IMR-90 (cell line): ENCODE results near the gene FKBP4. TPM values are rescaled to one million over a fixed set of nuclear protein-coding genes. Genes with fewer than 3 reads are reported as not detected.

Experiments used
- ATAC-seq: fragments of 200-7000 bp; cut with Tn5 transposase; 2 replicates; pipeline ENCODE4 v1.9.1; 2020; ENCODE audit warnings: low read depth, mild to moderate bottlenecking, moderate library complexity
- BruUV-seq: library from RNA; stranded (reverse); fragments of 400-500 nt; replicated peaks from 2 replicates; lab custom pipeline; 2021; lab: Mats Ljungman, UMichigan
- CTCF ChIA-PET: fragments of 300-600 bp; formaldehyde crosslinking; extraction: SDS; loops from one replicate; lab custom pipeline; 2021; ENCODE audit warnings: antibody characterized with exemption; lab: Yijun Ruan, JAX
- POLR2A ChIA-PET: fragments of 300-600 bp; sonication (Branson Sonifier 250); formaldehyde crosslinking; loops from one replicate; lab custom pipeline; 2022; ENCODE audit warnings: antibody characterized with exemption; ENCODE audit not compliant: unreplicated experiment; lab: Charles Lee
- DNase-seq: peaks from one replicate; pipeline ENCODE4 v3.0.0; 2013
- H2AFZ ChIP-seq: replicated peaks from 2 replicates; pipeline ENCODE3; 2013; ENCODE audit warnings: low read length, mild to moderate bottlenecking; ENCODE audit not compliant: poor library complexity
- H2AK5ac ChIP-seq: 2 replicates; pipeline ENCODE4 v1.6.1; 2013; ENCODE audit warnings: low read depth, low read length, inconsistent platforms
- H2AK9ac ChIP-seq: replicated peaks from 2 replicates; pipeline ENCODE3; 2013; ENCODE audit warnings: mild to moderate bottlenecking, low read depth, low read length, moderate library complexity; ENCODE audit not compliant: poor library complexity
- H2BK120ac ChIP-seq: 2 replicates; pipeline ENCODE4 v1.6.1; 2013; ENCODE audit warnings: low read depth, low read length, inconsistent platforms
- H2BK15ac ChIP-seq: 3 replicates; pipeline ENCODE4 v1.6.1; 2013; ENCODE audit warnings: low read depth, low read length, inconsistent platforms
- H2BK20ac ChIP-seq: 2 replicates; pipeline ENCODE4 v1.6.1; 2013; ENCODE audit warnings: low read depth, mild to moderate bottlenecking, inconsistent platforms, low read length, moderate library complexity
- H2BK5ac ChIP-seq: 2 replicates; pipeline ENCODE4 v1.6.1; 2013; ENCODE audit warnings: mild to moderate bottlenecking, low read depth, low read length, inconsistent platforms; ENCODE audit not compliant: poor library complexity, severe bottlenecking
- H3K14ac ChIP-seq: replicated peaks from 2 replicates; pipeline ENCODE4 v1.6.1; 2013; ENCODE audit warnings: low read depth, low read length, inconsistent platforms
- H3K18ac ChIP-seq: 2 replicates; pipeline ENCODE4 v1.6.1; 2013; ENCODE audit warnings: low read depth, low read length, control low read depth
- H3K23ac ChIP-seq: 2 replicates; pipeline ENCODE4 v1.6.1; 2013; ENCODE audit warnings: low read depth, low read length, inconsistent platforms
- H3K27ac ChIP-seq: 2 replicates; pipeline ENCODE4 v1.5.1; 2013; ENCODE audit warnings: mild to moderate bottlenecking, control low read depth, low read length; ENCODE audit not compliant: insufficient read depth
- H3K27me3 ChIP-seq: 2 replicates; pipeline ENCODE4 v1.6.1; 2013; ENCODE audit warnings: low read length; ENCODE audit not compliant: control insufficient read depth, insufficient read depth
- H3K36me3 ChIP-seq: 2 replicates; pipeline ENCODE4 v1.6.1; 2013; ENCODE audit warnings: low read length, mixed read lengths; ENCODE audit not compliant: control insufficient read depth, insufficient read depth
- H3K4ac ChIP-seq: 2 replicates; pipeline ENCODE4 v1.6.1; 2013; ENCODE audit warnings: low read depth, low read length, inconsistent platforms
- H3K4me1 ChIP-seq: 2 replicates; pipeline ENCODE4 v1.6.1; 2013; ENCODE audit warnings: low read length, mixed read lengths; ENCODE audit not compliant: control insufficient read depth, insufficient read depth
- H3K4me2 ChIP-seq: 2 replicates; pipeline ENCODE4 v1.6.1; 2013; ENCODE audit warnings: low read depth, mild to moderate bottlenecking, control low read depth, low read length, moderate library complexity
- H3K4me3 ChIP-seq: 2 replicates; pipeline ENCODE4 v1.5.1; 2013; ENCODE audit warnings: low read depth, mild to moderate bottlenecking, control low read depth, low read length, moderate library complexity; ENCODE audit not compliant: insufficient read depth
- H3K56ac ChIP-seq: 2 replicates; pipeline ENCODE4 v1.6.1; 2013; ENCODE audit warnings: low read length, inconsistent platforms; ENCODE audit not compliant: insufficient read depth; ENCODE audit errors: extremely low read depth
- H3K79me1 ChIP-seq, 2 experiments: 2 replicates each; pipeline ENCODE4 v1.6.1; 2013; ENCODE audit warnings: low read length in 2 of 2, inconsistent platforms in 1 of 2, low read depth in 1 of 2
- H3K9ac ChIP-seq: 2 replicates; pipeline ENCODE4 v1.6.1; 2013; ENCODE audit warnings: low read depth, low read length, control low read depth
- H3K9me1 ChIP-seq: 2 replicates; pipeline ENCODE4 v1.6.1; 2013; ENCODE audit warnings: low read length, inconsistent platforms; ENCODE audit not compliant: insufficient read depth
- H3K9me3 ChIP-seq: 2 replicates; pipeline ENCODE4 v1.6.1; 2013; ENCODE audit warnings: low read length; ENCODE audit not compliant: control insufficient read depth, insufficient read depth
- H4K20me1 ChIP-seq: 2 replicates; pipeline ENCODE4 v1.6.1; 2013; ENCODE audit warnings: low read length, inconsistent platforms; ENCODE audit not compliant: insufficient read depth
- H4K5ac ChIP-seq: 2 replicates; pipeline ENCODE4 v1.6.1; 2013; ENCODE audit warnings: mild to moderate bottlenecking, low read depth, low read length, control low read depth
- H4K8ac ChIP-seq, 2 experiments: 2 replicates each; pipeline ENCODE4 v1.6.1; 2013; ENCODE audit warnings: low read depth in 2 of 2, low read length in 2 of 2, control low read depth in 1 of 2, inconsistent platforms in 1 of 2
- H4K91ac ChIP-seq: 2 replicates; pipeline ENCODE4 v1.6.1; 2013; ENCODE audit warnings: low read depth, low read length, inconsistent platforms; ENCODE audit not compliant: insufficient read depth
- BHLHE40 ChIP-seq: fragments of 150-350 bp; IDR thresholded peaks from 2 replicates; pipeline ENCODE4 v1.6.1; 2016; ENCODE audit warnings: mild to moderate bottlenecking, low read depth, low read length
- CEBPB ChIP-seq: IDR thresholded peaks from 2 replicates; pipeline ENCODE4 v1.6.1; 2012; ENCODE audit warnings: low read depth, low read length, improper control_type of control experiment
- CHD1 ChIP-seq: IDR thresholded peaks from 2 replicates; pipeline ENCODE4 v1.6.1; 2012; ENCODE audit warnings: low read depth, low read length, improper control_type of control experiment
- CTCF ChIP-seq: conservative IDR thresholded peaks from 2 replicates; pipeline ENCODE4 v1.5.1; 2012; ENCODE audit warnings: mild to moderate bottlenecking, low read depth, low read length, improper control_type of control experiment
- FOS ChIP-seq: fragments of 150-350 bp; IDR thresholded peaks from 2 replicates; pipeline ENCODE4 v1.6.1; 2016; ENCODE audit warnings: low read depth, low read length
- MAFK ChIP-seq: IDR thresholded peaks from 2 replicates; pipeline ENCODE4 v1.6.1; 2012; ENCODE audit warnings: low read depth, low read length, improper control_type of control experiment
- MAZ ChIP-seq: IDR thresholded peaks from 2 replicates; pipeline ENCODE4 v1.6.1; 2012; ENCODE audit warnings: low read depth, mild to moderate bottlenecking, low read length, improper control_type of control experiment, moderate library complexity, borderline replicate concordance
- MXI1 ChIP-seq: IDR thresholded peaks from 2 replicates; pipeline ENCODE4 v1.6.1; 2012; ENCODE audit warnings: low read depth, mild to moderate bottlenecking, low read length, moderate library complexity, borderline replicate concordance
- NFE2L2 ChIP-seq: fragments of 150-350 bp; IDR thresholded peaks from 2 replicates; pipeline ENCODE4 v1.6.1; 2016; ENCODE audit warnings: low read depth, mild to moderate bottlenecking, low read length
- POLR2A ChIP-seq: IDR thresholded peaks from 2 replicates; pipeline ENCODE4 v1.6.1; 2012; ENCODE audit warnings: mild to moderate bottlenecking, low read depth, low read length
- RAD21 ChIP-seq: IDR thresholded peaks from 2 replicates; pipeline ENCODE4 v1.6.1; 2012; ENCODE audit warnings: low read length, improper control_type of control experiment
- RCOR1 ChIP-seq: IDR thresholded peaks from 2 replicates; pipeline ENCODE4 v1.6.1; 2012; ENCODE audit warnings: mild to moderate bottlenecking, low read length, improper control_type of control experiment; ENCODE audit not compliant: insufficient replicate concordance
- RFX5 ChIP-seq: IDR thresholded peaks from 2 replicates; pipeline ENCODE4 v1.8.0; 2012; ENCODE audit warnings: low read depth, mild to moderate bottlenecking, low read length, moderate library complexity
- SMC3 ChIP-seq: fragments of 150-350 bp; IDR thresholded peaks from 2 replicates; pipeline ENCODE4 v1.6.1; 2016; ENCODE audit warnings: low read depth, mild to moderate bottlenecking, antibody characterized with exemption, low read length, moderate library complexity
- WGBS, 2 experiments: methylation state at CpG; one replicate each; pipeline versions ENCODE4 v1.1.5 to v1.1.7; 2013; ENCODE audit warnings: missing lambda C conversion rate in 2 of 2; ENCODE audit not compliant: insufficient read length in 1 of 2; ENCODE audit errors: extremely low coverage in 2 of 2; 5-methylcytosine and 5-hydroxymethylcytosine counted together
- dilution Hi-C: fragments of 300-500 bp; cut with HindIII; formaldehyde crosslinking; loops from one replicate; pipeline ENCODE4 v1.14.3; 2018; ENCODE audit warnings: low sequenced_read_pairs; ENCODE audit not compliant: unreplicated experiment
- in situ Hi-C: fragments of 300-500 bp; cut with MboI; formaldehyde crosslinking; loops from 3 replicates; pipeline ENCODE4 v1.14.3; 2019; ENCODE audit warnings: low sequenced_read_pairs, inconsistent platforms, mixed read lengths
- intact Hi-C: fragments of 100-400 bp; cut with micrococcal nuclease; formaldehyde crosslinking; loops from 2 replicates; pipeline ENCODE4 v1.10.0; 2022
- polyA plus RNA-seq, 3 experiments: library from polyadenylated mRNA; depleted of rRNA; stranded (reverse); fragments of >200 nt; gene quantifications; 2 replicates each; pipeline ENCODE4 v1.2.3, GENCODE V29; 2012; ENCODE audit warnings: low replicate concordance in 1 of 3
- total RNA-seq: library from RNA; depleted of rRNA; stranded (reverse); fragments of >200 nt; gene quantifications from 2 replicates; pipeline ENCODE4 v1.2.3, GENCODE V29; 2012
- TF ChIP-seq, protein P1 (sequence below): fragments of 150-350 bp; IDR thresholded peaks from 2 replicates; pipeline ENCODE4 v1.6.1; 2017; ENCODE audit warnings: mild to moderate bottlenecking, antibody characterized with exemption, low read length, low read depth
- TF ChIP-seq, protein P2 (sequence below): fragments of 150-350 bp; IDR thresholded peaks from 2 replicates; pipeline ENCODE4 v1.6.1; 2016; ENCODE audit warnings: low read depth, mild to moderate bottlenecking, low read length, moderate library complexity, borderline replicate concordance

Gene FKBP4
- total and polyA plus RNA-seq, 2 of the 4 experiments (the other 2 are of a cell fraction), result 35.7 to 36.0 TPM

- Histone ChIP-seq H3K9me3 (no peaks in the 10 kb centered on the region), H2BK20ac (no peak overlapping the region), H3K4me2 (no peak overlapping the region), H3K9ac (no peak overlapping the region), H4K91ac (no peak overlapping the region), H2BK5ac (no peak overlapping the region), H4K20me1 (no peaks in the 10 kb centered on the region), H3K9me1 (no peaks in the 10 kb centered on the region), H3K18ac (no peak overlapping the region), H3K4me1 (no peaks in the 10 kb centered on the region), H4K5ac (no peak overlapping the region), H2AK9ac (no peak overlapping the region), H3K36me3 (no peaks in the 10 kb centered on the region), H2BK120ac (no peak overlapping the region), H2AK5ac (no peak overlapping the region), H3K4ac (no peak overlapping the region), H3K23ac (no peak overlapping the region), H3K56ac (no peak overlapping the region), H3K27me3 (peaks cover 56% of the 10 kb centered on the region), H2BK15ac (no peak overlapping the region), H3K79me1 (no peaks in the 10 kb centered on the region), H3K14ac (no peak overlapping the region), H2AFZ (no peak overlapping the region), H3K4me3 (no peak overlapping the region), H3K27ac (no peak overlapping the region), H4K8ac (no peak overlapping the region)
- dilution Hi-C loops, result no loop called here
- in situ Hi-C loops, result no loop called here
- no TSS peak for BruUV-seq
- POLR2A ChIA-PET, result no interaction called here
- DNase-seq (no peak), ATAC-seq (no peak)
- CTCF ChIA-PET, result interaction anchor here (1.4 kb wide), 1 partner anchor 16 kb away, joined by 5 read pairs; no protein-coding TSS in a partner anchor
- WGBS, 2 experiments, result 40% methylated on average over 2 of the region's 10 CpGs; no CpG with 5 or more reads in 1 of the 2 experiments
- TF ChIP-seq RAD21 (no peak), SMC3 (no peak), RCOR1 (no peak), BHLHE40 (no peak), POLR2A (no peak), CEBPB (no peak), MXI1 (no peak), MAFK (no peak), FOS (no peak), RFX5 (no peak), CHD1 (no peak), CTCF (no peak), MAZ (no peak), NFE2L2 (no peak)
- TF ChIP-seq, protein P1, sequence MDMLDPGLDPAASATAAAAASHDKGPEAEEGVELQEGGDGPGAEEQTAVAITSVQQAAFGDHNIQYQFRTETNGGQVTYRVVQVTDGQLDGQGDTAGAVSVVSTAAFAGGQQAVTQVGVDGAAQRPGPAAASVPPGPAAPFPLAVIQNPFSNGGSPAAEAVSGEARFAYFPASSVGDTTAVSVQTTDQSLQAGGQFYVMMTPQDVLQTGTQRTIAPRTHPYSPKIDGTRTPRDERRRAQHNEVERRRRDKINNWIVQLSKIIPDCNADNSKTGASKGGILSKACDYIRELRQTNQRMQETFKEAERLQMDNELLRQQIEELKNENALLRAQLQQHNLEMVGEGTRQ, result no peak
- TF ChIP-seq, protein P2, sequence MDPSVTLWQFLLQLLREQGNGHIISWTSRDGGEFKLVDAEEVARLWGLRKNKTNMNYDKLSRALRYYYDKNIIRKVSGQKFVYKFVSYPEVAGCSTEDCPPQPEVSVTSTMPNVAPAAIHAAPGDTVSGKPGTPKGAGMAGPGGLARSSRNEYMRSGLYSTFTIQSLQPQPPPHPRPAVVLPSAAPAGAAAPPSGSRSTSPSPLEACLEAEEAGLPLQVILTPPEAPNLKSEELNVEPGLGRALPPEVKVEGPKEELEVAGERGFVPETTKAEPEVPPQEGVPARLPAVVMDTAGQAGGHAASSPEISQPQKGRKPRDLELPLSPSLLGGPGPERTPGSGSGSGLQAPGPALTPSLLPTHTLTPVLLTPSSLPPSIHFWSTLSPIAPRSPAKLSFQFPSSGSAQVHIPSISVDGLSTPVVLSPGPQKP, result no peak
- intact Hi-C loops, result no loop called here
These were observed 26.4 kb upstream of the FKBP4 start for GRCh38 chr12:2768224-2768961.
